ENCODE data around the gene DPP6. TPM values are rescaled to one million over a fixed set of nuclear protein-coding genes. Genes with fewer than 3 reads are reported as not detected.

DPP6 gene
- not detected in 5 replicates for total RNA-seq (2022; extraction: Qiagen RNA extraction)

GRCh38 chr7:154051643-154052529, at the start of gene DPP6:
Gene DPP6 (plus strand): TSS chr7:154052398.

Data from A549 treated with Hydrocortisone at 1 μM for 4 hours (cell line).